GM20431 (cell line): ENCODE results near the gene IKZF3.
"Not testable (repeated sequence)": the region's sequence is repeated elsewhere in the genome, so short reads cannot be mapped to it uniquely, and the experiment has no call there.

Experiments used
- in situ Hi-C: fragments of 300-500 bp; cut with MseI, MboI; formaldehyde crosslinking; loops from one replicate; pipeline ENCODE4 v1.15.0; 2020; ENCODE audit warnings: low sequenced_read_pairs; ENCODE audit not compliant: unreplicated experiment

The IKZF3 gene

DNA sequence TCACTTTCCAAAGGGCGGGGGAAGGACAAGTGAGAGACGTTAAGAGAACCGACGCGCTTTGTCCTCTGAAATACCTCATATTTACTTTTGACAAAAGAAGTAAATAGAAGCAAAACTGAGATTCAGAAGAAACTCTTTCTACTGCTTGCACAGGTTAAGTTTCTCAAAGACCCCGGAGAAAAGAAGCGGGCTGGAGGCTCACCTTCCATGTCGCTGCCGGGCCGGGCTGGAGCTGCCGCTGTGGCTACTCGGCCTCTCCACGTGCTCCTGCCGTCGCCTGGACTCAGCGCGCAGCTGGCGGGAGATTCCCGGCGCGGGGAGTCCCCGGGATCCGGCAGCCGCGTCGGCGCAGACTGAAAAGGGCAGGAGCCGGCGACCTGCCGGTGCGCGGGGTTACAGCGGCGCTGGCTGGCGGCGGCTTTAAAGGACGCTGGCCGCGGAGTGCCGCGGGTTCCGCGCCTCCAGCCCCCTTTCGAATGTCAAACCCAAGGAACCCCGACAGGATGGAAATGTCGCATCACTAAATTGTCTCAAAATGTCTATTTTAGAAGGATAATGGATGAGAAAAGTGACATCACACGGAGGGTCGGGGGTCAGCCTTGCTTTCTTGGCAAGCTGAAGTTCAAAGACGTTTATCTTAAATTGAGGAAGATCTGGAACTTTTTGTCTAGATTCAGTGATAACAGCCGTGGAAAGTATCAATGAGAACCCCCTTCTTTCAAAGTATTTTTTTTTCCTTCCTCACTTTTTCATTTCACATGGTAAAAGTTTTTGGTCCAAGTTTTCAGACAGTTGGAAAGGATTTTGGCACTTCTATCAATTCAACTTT, at the start of gene IKZF3:
TSS of gene IKZF3 (minus strand) at position 395 of the 829 bp plus-strand sequence. CDS start at position 209, 186 bp downstream.
- in situ Hi-C loops: no loop called here

GRCh38 chr17:39908789-39909352, 44.8 kb upstream of the IKZF3 start:
- in situ Hi-C loops: no loop called here

GRCh38 chr17:39904990-39905288, 40.8 kb upstream of the IKZF3 start:
- in situ Hi-C loops: no loop called here

DNA sequence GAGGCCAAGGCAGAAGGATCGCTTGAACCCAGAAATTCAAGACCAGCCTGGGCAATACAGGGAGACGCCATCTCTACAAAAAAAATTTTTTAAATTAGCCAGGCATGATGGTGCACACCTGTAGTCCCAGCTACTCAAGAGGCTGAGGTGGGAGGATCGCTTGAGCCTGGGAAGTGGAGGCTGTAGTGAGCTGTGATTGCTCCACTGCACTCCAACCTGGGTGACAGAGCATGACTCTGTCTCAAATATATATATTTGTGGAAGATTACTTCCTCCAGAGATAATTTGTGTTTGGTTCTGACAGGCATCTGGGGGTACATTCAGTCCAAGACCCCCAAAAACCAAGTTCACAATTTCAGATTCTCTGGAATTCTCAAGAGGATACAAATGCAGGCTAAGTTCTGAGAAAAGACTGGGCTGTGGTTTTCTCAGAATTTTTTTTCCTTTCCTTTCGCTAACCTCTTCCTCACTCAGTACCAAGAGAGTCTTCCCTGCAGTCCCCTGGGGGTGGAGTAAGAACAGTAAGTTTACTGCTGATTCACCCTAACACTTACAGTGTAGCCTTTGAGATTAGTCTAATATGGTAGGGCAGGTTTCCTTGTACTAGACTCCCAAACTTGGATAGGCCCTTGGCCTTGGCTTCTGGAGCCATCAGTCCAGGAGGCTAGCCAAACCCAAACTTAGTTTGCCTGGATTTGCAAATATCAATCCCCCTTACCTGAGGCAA, 39.2 kb upstream of the IKZF3 start:
- in situ Hi-C loops: no loop called here

- in situ Hi-C loops: not testable (repeated sequence)
Measured at GRCh38 chr17:39902027-39902426, 37.9 kb upstream of the IKZF3 start.

DNA sequence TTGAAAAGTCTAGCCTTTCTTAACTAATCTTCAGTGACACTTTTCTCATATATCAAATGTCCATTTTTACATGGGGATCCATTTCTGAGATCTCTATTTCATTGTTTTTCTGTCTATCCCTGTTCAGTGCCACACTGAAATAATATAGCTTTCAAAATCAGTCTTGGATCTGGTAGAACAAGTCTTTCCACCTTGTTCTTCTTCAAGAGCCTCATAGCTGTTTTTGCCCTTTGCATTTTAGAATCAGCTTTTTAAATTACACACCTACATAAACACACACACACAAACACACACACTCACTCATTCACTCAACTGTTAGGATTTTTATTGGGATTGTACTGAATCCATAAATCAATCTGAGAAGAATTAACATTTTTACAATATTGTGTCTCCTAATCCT, 35.1 kb upstream of the IKZF3 start:
- in situ Hi-C loops: no loop called here

DNA sequence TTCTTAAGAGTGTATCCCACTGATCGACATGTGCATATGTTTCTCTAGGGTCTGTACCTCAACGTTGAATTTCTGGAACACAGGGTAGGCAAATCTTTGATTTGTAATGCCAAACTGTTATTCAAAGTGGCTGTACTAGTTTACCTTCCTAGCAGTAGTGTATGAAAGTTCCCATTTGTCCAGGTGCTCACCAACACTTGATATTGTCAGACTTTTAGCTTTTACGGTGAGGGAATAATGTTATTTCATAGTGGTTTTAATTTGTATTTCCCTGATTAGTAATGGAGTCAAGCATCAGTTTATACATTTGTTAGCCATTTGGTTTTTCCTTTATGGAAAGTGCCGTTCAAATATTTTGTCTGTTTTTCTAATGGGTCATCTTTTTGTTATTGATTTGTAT, 34.0 kb upstream of the IKZF3 start:
- in situ Hi-C loops: no loop called here

- in situ Hi-C loops: no loop called here
Measured at GRCh38 chr17:39894681-39895376, 30.7 kb upstream of the IKZF3 start.

DNA sequence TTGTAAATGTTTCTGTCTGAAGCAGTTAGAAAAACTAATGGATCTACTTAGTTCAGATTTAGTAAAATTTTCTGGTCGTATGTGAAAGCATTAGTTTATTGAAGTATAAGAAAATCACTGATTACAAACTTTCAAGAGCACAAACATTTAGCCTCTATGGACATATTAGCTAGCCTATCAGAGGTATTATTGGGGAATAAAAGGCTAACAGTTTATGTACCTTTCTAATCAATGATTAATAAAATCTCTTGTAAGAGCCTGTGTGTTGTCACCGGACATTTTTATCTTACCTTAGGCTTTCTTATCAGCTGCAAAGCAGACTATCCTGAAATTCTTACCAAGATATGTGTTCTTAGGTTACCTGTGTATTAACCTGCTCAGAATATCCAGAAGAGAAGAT, 25.1 kb upstream of the IKZF3 start:
- in situ Hi-C loops: no loop called here

GRCh38 chr17:39887078-39887477, 23.0 kb upstream of the IKZF3 start:
- in situ Hi-C loops: no loop called here

DNA sequence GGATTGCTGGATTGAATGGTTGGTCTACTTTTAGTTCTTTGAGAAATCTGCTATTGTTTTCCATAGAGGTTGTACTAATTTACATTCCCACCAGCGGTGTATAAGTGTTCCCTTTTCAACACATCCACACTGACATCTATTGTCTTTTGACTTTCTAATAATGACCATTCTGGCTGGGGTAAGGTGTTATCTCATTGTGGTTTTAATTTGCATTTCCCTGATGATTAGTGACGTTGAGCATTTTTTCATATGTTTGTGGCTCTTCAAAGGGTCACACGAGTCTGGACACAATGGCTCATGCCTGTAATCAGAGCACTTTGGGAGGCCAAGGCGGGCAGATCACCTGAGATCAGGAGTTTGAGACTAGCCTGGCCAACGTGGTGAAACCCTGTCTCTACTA, 22.0 kb upstream of the IKZF3 start:
- in situ Hi-C loops: not testable (repeated sequence)

- in situ Hi-C loops: loop anchor here (10.0 kb wide), 1 partner anchor 102 kb away; no protein-coding TSS in a partner anchor
Measured at GRCh38 chr17:39872751-39873150, 8.6 kb upstream of the IKZF3 start.

GRCh38 chr17:39871801-39872200, 7.7 kb upstream of the IKZF3 start:
- in situ Hi-C loops: loop anchor here (10.0 kb wide), 1 partner anchor 103 kb away; no protein-coding TSS in a partner anchor

GRCh38 chr17:39870776-39871175, 6.7 kb upstream of the IKZF3 start:
- in situ Hi-C loops: loop anchor here (10.0 kb wide), 1 partner anchor 104 kb away; no protein-coding TSS in a partner anchor

- in situ Hi-C loops: no loop called here
Measured at GRCh38 chr17:39868554-39868942, 4.4 kb upstream of the IKZF3 start.

DNA sequence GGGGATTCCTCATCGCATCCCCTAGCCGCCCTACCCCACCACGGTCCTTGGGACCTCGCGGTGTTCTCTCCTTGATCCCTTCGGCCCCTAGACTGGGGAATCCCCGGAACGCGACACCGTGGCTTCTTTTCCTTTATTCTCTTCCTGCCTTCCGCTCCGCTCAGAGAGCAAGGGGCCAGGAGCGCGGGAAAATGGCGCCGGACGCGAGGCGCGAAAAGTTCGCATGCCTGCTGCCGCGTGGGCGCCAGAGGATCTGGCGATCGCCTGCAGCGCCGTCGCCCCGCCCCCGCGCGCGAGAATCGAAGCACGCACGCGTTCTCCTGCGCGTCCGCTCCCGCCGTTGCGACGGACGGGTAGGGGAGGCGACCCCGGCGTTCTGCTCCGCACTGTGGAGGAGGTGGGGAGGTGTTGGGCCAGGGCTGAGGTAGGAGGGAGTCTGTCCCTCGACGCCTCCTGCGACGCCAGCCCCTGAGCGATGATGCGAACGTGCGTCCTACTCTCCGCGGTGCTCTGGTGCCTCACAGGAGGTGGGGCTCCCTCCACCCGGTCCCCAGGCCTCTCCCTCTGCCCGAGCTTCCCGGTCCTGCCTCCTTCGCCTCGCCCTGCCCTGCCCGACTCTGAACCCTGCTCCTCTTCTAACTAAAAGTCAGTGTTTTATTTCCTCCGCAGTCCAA, 3.9 kb upstream of the IKZF3 start, which contains the start of gene ZPBP2:
TSS of gene ZPBP2 (plus strand) at position 323 of the 674 bp plus-strand sequence. CDS start at position 476, 153 bp downstream.
- in situ Hi-C loops: no loop called here

- in situ Hi-C loops: no loop called here
Measured at GRCh38 chr17:39867084-39867879, 3.2 kb upstream of the IKZF3 start.

GRCh38 chr17:39866013-39866730, 2.1 kb upstream of the IKZF3 start:
- in situ Hi-C loops: no loop called here
